ENCODE data around the gene PDRG1.

GRCh38 chr20:31903627-31904386 is 48.0 kb downstream of the PDRG1 start:
- TF ChIP-seq REST (IDR thresholded peaks at IDR 0.05; ENCODE audit: insufficient read depth in 1 of 2, low read depth in 2 of 2, low read length in 1 of 2) = no peak
- TF ChIP-seq POLR2AphosphoS5 (IDR thresholded peaks at IDR 0.05; ENCODE audit: low read depth, low read length) = no peak
- no peak for TF ChIP-seq TCF7L2 (IDR thresholded peaks at IDR 0.05; ENCODE audit: low read depth, low read length)
- TF ChIP-seq CTCF (IDR thresholded peaks at IDR 0.05) = no peak
- TF ChIP-seq SIN3A (IDR thresholded peaks at IDR 0.05; ENCODE audit: borderline replicate concordance, insufficient read depth, low read depth, low read length) = no peak
